Measurements from ENCODE around the gene FAM20C. TPM values are rescaled to one million over a fixed set of nuclear protein-coding genes. Genes with fewer than 3 reads are reported as not detected.
A peak's percentile ranks its signal among the peaks of the same experiment; 100 is the strongest.

Gene FAM20C
- total RNA-seq, 2 experiments from 2014 or later, result 2.6 to 4.1 TPM

- H3K4me3 Mint-ChIP-seq, result no peak overlapping the region
- no peaks in the 10 kb centered on the region for H3K9me3 Mint-ChIP-seq
- H3K27me3 Mint-ChIP-seq, result no peaks in the 10 kb centered on the region
- no peak for DNase-seq
- no peak overlapping the region for H3K27ac Mint-ChIP-seq
- no peak for ATAC-seq (ENCODE audit: low read depth)
- no peaks in the 10 kb centered on the region for H3K36me3 Mint-ChIP-seq
- POLR2A ChIA-PET, result no interaction called here
- H3K4me1 Mint-ChIP-seq, result no peaks in the 10 kb centered on the region
Measured at GRCh38 chr7:253581-254336, 61.4 kb downstream of the FAM20C start.

GRCh38 chr7:254337-255037, 62.1 kb downstream of the FAM20C start:
- DNase-seq (no peak), ATAC-seq (ENCODE audit: low read depth) (no peak)
- POLR2A ChIA-PET, result no interaction called here
- Mint-ChIP-seq H3K4me1 (peaks cover 2% of the 10 kb centered on the region), H3K9me3 (no peaks in the 10 kb centered on the region), H3K27ac (no peak overlapping the region), H3K27me3 (no peaks in the 10 kb centered on the region), H3K4me3 (no peak overlapping the region), H3K36me3 (no peaks in the 10 kb centered on the region)

GRCh38 chr7:255038-255435, 62.7 kb downstream of the FAM20C start:
- POLR2A ChIA-PET, result no interaction called here
- no peak overlapping the region for H3K4me3 Mint-ChIP-seq
- H3K9me3 Mint-ChIP-seq, result no peaks in the 10 kb centered on the region
- H3K27ac Mint-ChIP-seq, result no peak overlapping the region
- H3K4me1 Mint-ChIP-seq, result peaks cover 2% of the 10 kb centered on the region
- ATAC-seq (ENCODE audit: low read depth) (no peak), DNase-seq (no peak)
- no peaks in the 10 kb centered on the region for H3K27me3 Mint-ChIP-seq
- no peaks in the 10 kb centered on the region for H3K36me3 Mint-ChIP-seq

GRCh38 chr7:255721-256361, 63.5 kb downstream of the FAM20C start:
- no peaks in the 10 kb centered on the region for H3K27me3 Mint-ChIP-seq
- H3K9me3 Mint-ChIP-seq, result no peaks in the 10 kb centered on the region
- H3K4me3 Mint-ChIP-seq, result no peak overlapping the region
- peaks cover 2% of the 10 kb centered on the region for H3K4me1 Mint-ChIP-seq
- ATAC-seq (ENCODE audit: low read depth), result no peak
- H3K36me3 Mint-ChIP-seq, result no peaks in the 10 kb centered on the region
- no peak for DNase-seq
- POLR2A ChIA-PET, result no interaction called here
- no peak overlapping the region for H3K27ac Mint-ChIP-seq

GRCh38 chr7:256461-256940, 64.1 kb downstream of the FAM20C start:
- H3K4me3 Mint-ChIP-seq, result no peak overlapping the region
- H3K27me3 Mint-ChIP-seq, result no peaks in the 10 kb centered on the region
- ATAC-seq (ENCODE audit: low read depth) (no peak), DNase-seq (no peak)
- H3K4me1 Mint-ChIP-seq, result peaks cover 2% of the 10 kb centered on the region
- H3K9me3 Mint-ChIP-seq, result no peaks in the 10 kb centered on the region
- H3K36me3 Mint-ChIP-seq, result no peaks in the 10 kb centered on the region
- H3K27ac Mint-ChIP-seq, result no peak overlapping the region
- POLR2A ChIA-PET, result no interaction called here

- Mint-ChIP-seq H3K9me3 (peaks cover 2% of the 10 kb centered on the region), H3K4me1 (peaks cover 2% of the 10 kb centered on the region), H3K36me3 (no peaks in the 10 kb centered on the region), H3K27me3 (no peaks in the 10 kb centered on the region), H3K27ac (no peak overlapping the region), H3K4me3 (no peak overlapping the region)
- POLR2A ChIA-PET, result no interaction called here
- ATAC-seq (ENCODE audit: low read depth) (no peak), DNase-seq (no peak)
Measured at GRCh38 chr7:256981-257646, 64.7 kb downstream of the FAM20C start.

GRCh38 chr7:257647-257992, 65.2 kb downstream of the FAM20C start:
- POLR2A ChIA-PET, result no interaction called here
- H3K27me3 Mint-ChIP-seq, result no peaks in the 10 kb centered on the region
- ATAC-seq (ENCODE audit: low read depth) (no peak), DNase-seq (no peak)
- no peak overlapping the region for H3K27ac Mint-ChIP-seq
- H3K4me3 Mint-ChIP-seq, result no peak overlapping the region
- H3K36me3 Mint-ChIP-seq, result no peaks in the 10 kb centered on the region
- H3K4me1 Mint-ChIP-seq, result peaks cover 2% of the 10 kb centered on the region
- H3K9me3 Mint-ChIP-seq, result peaks cover 7% of the 10 kb centered on the region

- Mint-ChIP-seq H3K27me3 (no peaks in the 10 kb centered on the region), H3K4me1 (peaks cover 2% of the 10 kb centered on the region), H3K9me3 (peaks cover 7% of the 10 kb centered on the region), H3K4me3 (no peak overlapping the region), H3K36me3 (no peaks in the 10 kb centered on the region), H3K27ac (no peak overlapping the region)
- no peak for DNase-seq
- ATAC-seq (ENCODE audit: low read depth), result no peak
- POLR2A ChIA-PET, result no interaction called here
Measured at GRCh38 chr7:258476-259190, 66.3 kb downstream of the FAM20C start.

GRCh38 chr7:259191-259505, 66.8 kb downstream of the FAM20C start:
- H3K27ac Mint-ChIP-seq, result peak overlapping the region; percentile 3
- POLR2A ChIA-PET, result no interaction called here
- DNase-seq (no peak), ATAC-seq (ENCODE audit: low read depth) (no peak)
- H3K4me1 Mint-ChIP-seq, result peaks cover 2% of the 10 kb centered on the region
- H3K36me3 Mint-ChIP-seq, result no peaks in the 10 kb centered on the region
- H3K4me3 Mint-ChIP-seq, result no peak overlapping the region
- no peaks in the 10 kb centered on the region for H3K27me3 Mint-ChIP-seq
- H3K9me3 Mint-ChIP-seq, result peaks cover 7% of the 10 kb centered on the region

GRCh38 chr7:259751-260405, 67.5 kb downstream of the FAM20C start:
- ATAC-seq (ENCODE audit: low read depth) (no peak), DNase-seq (no peak)
- no peaks in the 10 kb centered on the region for H3K36me3 Mint-ChIP-seq
- no peak overlapping the region for H3K27ac Mint-ChIP-seq
- POLR2A ChIA-PET, result no interaction called here
- H3K27me3 Mint-ChIP-seq, result no peaks in the 10 kb centered on the region
- peaks cover 7% of the 10 kb centered on the region for H3K9me3 Mint-ChIP-seq
- peaks cover 2% of the 10 kb centered on the region for H3K4me1 Mint-ChIP-seq
- no peak overlapping the region for H3K4me3 Mint-ChIP-seq

GRCh38 chr7:260441-261281, 68.3 kb downstream of the FAM20C start:
- POLR2A ChIA-PET, result no interaction called here
- no peak overlapping the region for H3K4me3 Mint-ChIP-seq
- H3K9me3 Mint-ChIP-seq, result peaks cover 7% of the 10 kb centered on the region
- ATAC-seq (ENCODE audit: low read depth) (no peak), DNase-seq (no peak)
- no peak overlapping the region for H3K27ac Mint-ChIP-seq
- H3K4me1 Mint-ChIP-seq, result peaks cover 2% of the 10 kb centered on the region
- H3K36me3 Mint-ChIP-seq, result no peaks in the 10 kb centered on the region
- H3K27me3 Mint-ChIP-seq, result no peaks in the 10 kb centered on the region

Data from activated naive CD8-positive, alpha-beta T cell treated with anti-CD3 and anti-CD28 coated beads, Interleukin-2, amount 10 ng/mL, durations not matched to agents 7 days and 5 days (primary cell).